ENCODE measurements around the gene PKP1.

PKP1 gene

DNA sequence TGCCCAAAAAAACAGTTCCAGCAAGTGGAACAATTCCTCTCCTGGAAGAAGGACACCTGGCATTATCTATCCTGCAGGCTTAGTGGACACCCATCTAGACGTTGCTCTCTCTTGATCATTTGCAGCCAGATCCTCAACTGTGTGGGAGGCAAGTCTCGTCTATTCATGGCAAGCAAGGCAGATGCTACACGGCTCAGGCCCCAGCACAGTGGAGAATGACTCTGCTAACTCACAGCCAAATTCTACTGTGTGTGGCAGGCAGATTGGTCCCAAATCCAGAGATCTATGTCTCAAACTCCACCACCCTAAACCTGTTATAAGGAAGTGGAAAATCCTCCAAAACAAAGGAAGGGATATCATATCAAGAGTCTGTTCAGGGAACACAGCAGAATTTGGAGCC, 87.2 kb downstream of the PKP1 start:
- no peak for DNase-seq (ENCODE audit: low read depth)

DNA sequence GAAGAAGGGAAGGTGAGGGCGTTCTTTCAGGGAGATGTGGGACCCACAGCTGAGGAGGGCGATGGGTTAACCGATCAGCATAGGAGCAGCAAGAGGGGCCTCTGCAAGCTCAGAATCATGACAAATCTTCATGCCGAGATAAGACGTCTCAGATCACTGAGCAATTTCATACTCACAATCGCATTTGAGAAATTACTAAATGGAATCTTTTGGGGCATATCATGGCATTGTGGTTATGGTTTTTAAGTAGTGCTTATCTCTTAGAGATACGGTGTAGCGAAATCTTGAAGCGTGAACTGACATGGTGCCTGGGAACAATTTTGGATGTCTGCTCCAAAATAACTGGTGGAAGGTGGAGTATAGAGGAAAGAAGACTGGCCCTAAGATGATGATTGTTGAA, 88.0 kb downstream of the PKP1 start:
- no peak for DNase-seq (ENCODE audit: low read depth)

DNA sequence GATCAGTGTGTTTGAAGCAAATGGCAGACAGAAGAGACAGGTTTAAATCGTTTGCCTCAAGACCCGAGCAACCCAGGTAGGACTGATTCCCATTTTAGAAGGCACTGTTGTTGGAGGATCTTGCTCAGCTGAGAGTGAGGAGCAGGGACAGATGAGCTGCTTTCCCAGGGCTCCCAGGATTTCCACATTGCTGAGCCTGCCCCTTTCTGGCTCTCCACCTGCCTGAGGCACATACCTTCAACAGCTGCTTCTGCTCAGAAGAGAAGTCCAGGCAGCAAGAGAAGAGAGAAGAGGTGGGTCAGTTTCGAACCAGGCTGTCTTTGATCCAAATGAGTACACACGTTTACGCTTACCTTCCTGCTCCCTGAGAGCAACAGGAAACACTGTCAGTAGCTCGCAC, 88.5 kb downstream of the PKP1 start:
- no peak for DNase-seq (ENCODE audit: low read depth)

DNA sequence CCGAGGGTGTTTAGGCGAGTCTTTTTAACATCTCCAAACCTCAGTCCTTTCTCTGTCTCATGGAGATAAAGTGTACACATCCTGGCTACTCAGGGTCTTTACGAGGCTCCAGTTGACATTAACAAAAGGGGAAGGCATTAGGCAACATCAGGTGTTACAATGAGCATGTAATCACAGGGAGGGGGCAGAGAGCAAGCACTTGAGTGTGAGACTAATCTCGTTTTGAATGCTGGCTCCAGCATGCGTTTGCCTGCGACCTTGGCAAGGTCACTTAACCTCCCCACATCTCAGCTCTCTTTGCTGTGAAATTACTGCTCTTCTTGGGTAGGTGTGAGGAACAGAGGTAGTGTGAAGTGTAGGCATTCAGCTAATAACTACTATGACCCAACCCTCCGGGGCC, 91.1 kb downstream of the PKP1 start:
- DNase-seq (ENCODE audit: low read depth), result no peak

DNA sequence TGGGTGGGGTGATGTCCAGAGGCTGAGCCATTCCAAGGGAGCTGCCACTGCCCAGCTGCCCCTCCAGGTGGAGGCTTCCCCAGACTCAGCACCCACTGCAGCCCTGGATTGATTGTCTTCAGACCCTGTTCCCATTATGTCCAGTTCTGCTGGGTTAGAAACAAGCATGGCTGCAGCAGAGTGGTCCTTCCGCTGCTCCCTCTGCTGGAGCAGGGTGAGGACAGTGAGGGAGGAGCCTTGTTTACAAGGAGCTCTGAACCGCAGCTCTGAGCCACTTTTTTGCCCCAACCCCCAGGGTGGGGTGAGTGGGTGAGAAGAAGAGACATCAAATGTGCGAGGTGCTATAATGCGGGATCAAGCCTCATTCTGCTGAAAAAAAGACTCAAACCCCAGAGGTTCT, 91.9 kb downstream of the PKP1 start:
- no peak for DNase-seq (ENCODE audit: low read depth)

DNA sequence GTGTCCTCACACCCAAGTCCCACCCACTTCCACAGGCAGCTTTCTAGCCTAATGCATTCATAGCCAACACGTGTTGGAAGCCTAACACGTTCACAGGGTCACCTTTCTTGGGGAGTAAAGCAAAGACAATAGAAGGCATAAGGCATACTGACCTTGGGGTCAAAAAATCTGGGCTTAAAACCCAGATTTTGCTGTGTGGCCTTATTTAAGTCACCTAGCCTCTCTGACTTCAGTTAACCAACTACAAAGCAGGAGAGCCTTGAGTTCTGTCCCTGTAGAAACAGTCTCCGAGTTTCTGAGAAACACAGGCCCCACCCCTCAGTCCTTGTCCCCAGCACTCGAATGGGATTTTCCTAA, 92.8 kb downstream of the PKP1 start:
- no peak for DNase-seq (ENCODE audit: low read depth)

DNA sequence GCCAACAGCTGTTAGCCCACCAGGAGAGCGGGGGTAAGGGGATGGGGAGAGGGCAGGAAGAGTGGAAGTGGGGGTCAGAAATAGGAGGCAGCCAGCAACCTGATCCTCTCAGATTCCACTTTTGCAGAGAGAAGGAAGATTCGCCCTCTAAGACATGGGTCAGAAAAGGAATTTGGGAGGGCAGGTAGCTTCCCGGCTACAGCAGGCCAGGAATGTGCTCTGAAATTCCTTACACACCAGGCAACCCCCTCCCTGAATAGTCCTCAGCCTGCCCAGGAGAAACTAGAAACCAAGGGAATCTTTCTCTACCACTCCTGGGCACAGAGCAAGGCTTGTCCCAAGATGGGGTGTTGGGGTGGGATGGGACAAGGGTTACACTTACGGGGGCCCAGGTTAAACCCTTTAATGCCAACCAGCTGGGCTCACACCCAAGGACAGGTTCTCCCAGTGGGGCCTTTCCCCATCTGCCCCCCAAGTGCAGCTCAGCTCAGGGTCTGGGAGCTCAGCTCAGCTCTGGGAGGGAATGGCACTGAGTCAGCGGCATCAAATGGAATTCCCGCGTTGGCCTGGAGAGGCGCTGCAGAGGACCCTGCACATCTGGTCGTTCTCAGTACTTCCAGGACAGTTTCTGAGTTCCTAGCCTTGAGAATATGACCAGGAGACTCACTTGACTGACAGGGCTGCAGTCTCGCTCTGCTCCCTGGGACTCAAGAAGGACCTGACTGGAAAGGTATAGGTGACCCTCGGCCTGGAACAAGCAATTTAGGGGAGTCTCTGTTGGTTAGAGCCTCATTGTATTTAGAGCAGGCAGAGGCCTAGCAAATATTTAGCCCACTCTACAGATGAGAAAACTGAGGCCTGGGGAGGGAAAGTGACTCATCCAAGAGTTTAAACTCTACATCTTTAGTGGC, 93.4 kb downstream of the PKP1 start:
- DNase-seq (ENCODE audit: low read depth), result no peak

DNA sequence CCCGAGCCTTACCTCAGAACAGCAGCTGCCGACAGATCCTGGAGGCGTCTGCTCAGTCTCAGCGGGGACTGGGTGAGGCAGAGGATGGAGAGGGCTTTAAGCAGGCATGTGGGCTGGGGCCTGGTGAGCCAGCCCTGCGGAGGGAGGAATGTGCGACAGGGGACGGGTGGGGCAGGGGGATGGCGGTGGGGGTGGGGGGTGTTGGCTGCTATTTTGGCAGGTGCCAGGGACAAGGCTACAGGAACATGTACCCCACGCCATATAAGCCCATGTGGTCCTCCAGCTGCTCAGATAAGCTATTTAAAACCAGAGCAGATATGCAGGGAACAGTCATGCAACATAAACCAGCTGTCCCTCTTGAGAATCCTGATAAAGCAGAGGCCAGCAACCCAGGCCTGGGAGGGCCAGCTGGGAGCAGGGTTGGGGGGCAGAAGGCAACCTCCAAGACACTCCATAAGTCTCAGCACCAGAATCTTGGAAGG, 94.3 kb downstream of the PKP1 start, which contains the start of gene TNNT2:
TSS of gene TNNT2 (minus strand) at position 70 of the 482 bp plus-strand sequence. CDS start 4,426 bp downstream, outside the sequence.
- no peak for DNase-seq (ENCODE audit: low read depth)

DNA sequence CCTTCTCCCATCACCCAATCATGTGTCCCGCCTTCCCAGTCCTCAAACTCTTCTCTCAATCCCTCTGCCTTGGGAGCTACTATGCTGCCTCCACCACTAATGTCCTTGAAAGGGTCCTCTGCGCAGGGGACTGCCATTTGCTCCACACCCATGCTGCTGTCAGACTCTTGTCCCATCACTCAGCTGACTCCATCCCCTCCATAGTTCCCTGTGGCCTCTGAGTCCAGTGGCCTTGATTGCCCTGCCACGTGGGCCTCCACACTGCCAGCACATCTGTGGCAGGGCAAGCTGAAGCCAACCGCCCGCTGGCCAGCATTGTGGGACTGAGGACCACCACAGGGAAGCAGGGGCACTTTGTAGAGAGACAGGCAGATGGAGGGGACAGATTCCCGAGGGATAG, 95.5 kb downstream of the PKP1 start:
- DNase-seq (ENCODE audit: low read depth), result no peak

DNA sequence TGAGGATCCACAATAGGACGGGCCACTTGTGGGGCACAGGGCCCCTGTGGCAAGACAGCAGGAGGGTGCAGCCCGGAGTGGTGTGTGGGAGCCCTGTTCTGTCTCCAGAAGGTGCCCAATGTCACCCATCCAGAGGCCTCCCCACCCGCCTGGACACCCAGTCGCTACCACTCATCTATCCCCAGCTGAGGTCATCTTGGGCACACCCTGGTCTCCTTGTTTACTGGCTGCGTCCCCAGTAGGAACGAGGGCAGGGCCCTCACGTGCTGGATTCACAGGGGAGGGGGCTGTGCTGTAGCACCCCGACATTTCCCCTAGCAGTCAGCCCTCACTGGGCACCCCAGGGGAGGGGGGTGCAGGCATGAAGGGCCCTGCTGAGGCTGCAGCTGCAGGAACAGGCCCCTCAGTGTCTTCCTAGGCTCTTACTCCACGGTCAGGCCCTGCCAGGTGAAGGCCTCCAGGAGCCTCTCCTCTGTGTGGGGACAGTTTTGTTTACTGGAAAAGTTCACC, 96.5 kb downstream of the PKP1 start:
- no peak for DNase-seq (ENCODE audit: low read depth)

DNA sequence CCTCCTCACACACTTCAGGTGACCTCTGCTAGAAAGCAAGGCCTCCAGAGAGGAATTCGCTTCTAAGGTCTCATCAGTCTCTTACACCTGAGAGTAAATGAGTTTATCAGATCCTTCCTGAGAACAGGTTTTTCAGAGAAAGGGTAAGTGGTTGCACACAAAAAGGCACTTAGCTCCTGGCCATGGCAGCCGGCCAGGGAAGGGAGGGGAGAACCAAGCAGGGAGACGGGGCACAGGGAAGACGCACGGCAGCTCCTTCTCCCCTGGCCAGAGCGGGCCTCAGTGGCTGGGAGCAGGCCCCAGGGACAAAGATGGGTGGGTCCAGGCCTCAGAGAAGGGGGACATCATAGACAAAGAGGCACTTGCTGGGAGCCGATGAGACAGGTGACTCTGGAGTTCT, 97.8 kb downstream of the PKP1 start:
- DNase-seq (ENCODE audit: low read depth), result no peak
